Liver (tissue), 9 donors: Measurements from ENCODE around the gene NUDT12. TPM values are rescaled to one million over a fixed set of nuclear protein-coding genes. Genes with fewer than 3 reads are reported as not detected.

Experiments used
- DNase-seq: peaks from one replicate; pipeline ENCODE4 v3.0.0-alpha.2; 2017; ENCODE audit warnings: low spot score
- H3K27ac ChIP-seq, 2 donors: one replicate each; pipeline ENCODE4 v1.7.0; 2013; ENCODE audit warnings: inconsistent platforms in 2 of 2, low read length in 2 of 2, control low read depth in 1 of 2, low read depth in 1 of 2, mild to moderate bottlenecking in 1 of 2
- H3K27me3 ChIP-seq, 4 donors: one replicate each; pipeline versions ENCODE4 v1.6.1 to v1.7.0; 2013; ENCODE audit warnings: low read length in 3 of 4, inconsistent platforms in 1 of 4, mild to moderate bottlenecking in 1 of 4, moderate library complexity in 1 of 4; ENCODE audit not compliant: control insufficient read depth in 4 of 4, insufficient read depth in 4 of 4
- H3K36me3 ChIP-seq, 4 donors: one replicate each; pipeline versions ENCODE4 v1.6.1 to v1.7.0; 2013; ENCODE audit warnings: low read length in 3 of 4, mild to moderate bottlenecking in 3 of 4, low read depth in 1 of 4, moderate library complexity in 1 of 4; ENCODE audit not compliant: control insufficient read depth in 4 of 4, insufficient read depth in 3 of 4
- H3K4me1 ChIP-seq, 4 donors: one replicate each; pipeline versions ENCODE4 v1.6.1 to v1.7.0; 2013; ENCODE audit warnings: low read length in 3 of 4, mild to moderate bottlenecking in 3 of 4, moderate library complexity in 1 of 4; ENCODE audit not compliant: control insufficient read depth in 4 of 4, insufficient read depth in 4 of 4
- H3K4me3 ChIP-seq, 3 donors: one replicate each; pipeline versions ENCODE4 v1.6.1 to v1.7.0; 2013; ENCODE audit warnings: low read length in 3 of 3, control low read depth in 1 of 3, low read depth in 1 of 3, mild to moderate bottlenecking in 1 of 3
- H3K9ac ChIP-seq, 2 donors: one replicate each; pipeline ENCODE4 v1.7.0; 2013; ENCODE audit warnings: low read length in 2 of 2, mild to moderate bottlenecking in 2 of 2, moderate library complexity in 2 of 2, control low read depth in 1 of 2, low read depth in 1 of 2
- H3K9me3 ChIP-seq, 4 donors: one replicate each; pipeline versions ENCODE4 v1.6.1 to v1.7.0; 2013; ENCODE audit warnings: low read length in 3 of 4; ENCODE audit not compliant: control insufficient read depth in 4 of 4
- ATF3 ChIP-seq: IDR thresholded peaks from 2 replicates; pipeline ENCODE4 v1.6.1; 2016; ENCODE audit warnings: antibody characterized with exemption
- CTCF ChIP-seq: fragments of 150-350 bp; IDR thresholded peaks from 2 replicates; pipeline ENCODE4 v1.5.1; 2017; ENCODE audit warnings: improper control_type of control experiment, low read depth, low read length; ENCODE audit not compliant: missing input control
- EGR1 ChIP-seq, 2 donors: IDR thresholded peaks; 2 replicates each; pipeline ENCODE4 v1.6.1; 2016 to 2018; ENCODE audit warnings: antibody characterized with exemption in 2 of 2, low read depth in 2 of 2
- FOXA1 ChIP-seq: IDR thresholded peaks from 2 replicates; pipeline ENCODE4 v1.6.1; 2016; ENCODE audit warnings: antibody characterized with exemption
- HNF4A ChIP-seq, 2 donors: conservative IDR thresholded peaks; 2 replicates each; pipeline ENCODE4 v1.6.1; 2016; ENCODE audit warnings: antibody characterized with exemption in 2 of 2, mild to moderate bottlenecking in 2 of 2
- HNF4G ChIP-seq: IDR thresholded peaks from 2 replicates; pipeline ENCODE4 v1.6.1; 2016; ENCODE audit warnings: antibody characterized with exemption
- JUND ChIP-seq, 2 donors: IDR thresholded peaks; 2 replicates each; pipeline ENCODE4 v1.6.1; 2016; ENCODE audit warnings: antibody characterized with exemption in 2 of 2
- MAX ChIP-seq: IDR thresholded peaks from 2 replicates; pipeline ENCODE4 v1.6.1; 2016; ENCODE audit warnings: antibody characterized with exemption
- REST ChIP-seq: IDR thresholded peaks from 2 replicates; pipeline ENCODE4 v1.6.1; 2016; ENCODE audit warnings: antibody characterized with exemption, mild to moderate bottlenecking
- RXRA ChIP-seq, 2 donors: IDR thresholded peaks; 2 replicates each; pipeline ENCODE4 v1.6.1; 2017 to 2018; ENCODE audit warnings: antibody characterized with exemption in 2 of 2, mild to moderate bottlenecking in 1 of 2
- SP1 ChIP-seq: IDR thresholded peaks from 2 replicates; pipeline ENCODE4 v1.6.1; 2018; ENCODE audit warnings: antibody characterized with exemption, mild to moderate bottlenecking
- ZBTB33 ChIP-seq: IDR thresholded peaks from 2 replicates; pipeline ENCODE4 v1.6.1; 2016; ENCODE audit warnings: antibody characterized with exemption
- WGBS: extraction: QIAGEN DNeasy Blood & Tissue Kit; methylation state at CpG from one replicate; pipeline ENCODE4 v1.1.7; 2013; 5-methylcytosine and 5-hydroxymethylcytosine counted together
- polyA plus RNA-seq, 2 donors: library from polyadenylated mRNA; stranded (reverse) in 1 of 2; unstranded in 1 of 2; fragments of 200-250 nt in 1 of 2; fragments of >200 nt in 1 of 2; fragmentation: Nextera tagmentation in 1 of 2; extraction: Ambion mirVana in 1 of 2; gene quantifications; one replicate each; pipeline versions ENCODE4 v1.2.1 to v1.2.3, GENCODE V29; 2013 to 2015
- total RNA-seq, 2 donors: library from RNA; depleted of rRNA; stranded (reverse); fragments of >200 nt; gene quantifications; one replicate each; pipeline ENCODE4 v1.2.3, GENCODE V29; 2014
- donor health status: healthy.
- donor health status: healthy.
- donor health status: healthy.
- donor health status: healthy.
- donor health status: healthy.

The NUDT12 gene
- total and polyA plus RNA-seq, 4 donors = 8.6 to 19.0 (median 13.3) TPM

GRCh38 chr5:103539376-103540330, 22.9 kb downstream of the NUDT12 start:
- Histone ChIP-seq H3K27me3 (peaks cover 0 to 3% (median 0%) of the 10 kb centered on the region in 4 donors), H3K36me3 (peaks cover 0 to 2% (median 0%) of the 10 kb centered on the region in 4 donors), H3K9ac (no peak overlapping the region), H3K9me3 (no peaks in the 10 kb centered on the region), H3K4me1 (no peaks in the 10 kb centered on the region), H3K27ac (no peak overlapping the region), H3K4me3 (no peak overlapping the region)
- WGBS = 57% methylated on average over 3 of the region's 3 CpGs
- no peak for TF ChIP-seq RXRA (IDR thresholded peaks at IDR 0.05)
- TF ChIP-seq FOXA1 = no peak
- TF ChIP-seq REST = no peak
- no peak for TF ChIP-seq JUND (IDR thresholded peaks at IDR 0.05)
- no peak for TF ChIP-seq HNF4A (conservative IDR thresholded peaks at IDR 0.05)
- no peak for TF ChIP-seq ZBTB33
- no peak for TF ChIP-seq ATF3
- TF ChIP-seq HNF4G = no peak
- TF ChIP-seq CTCF = no peak
- no peak for TF ChIP-seq SP1
- DNase-seq = no peak

- no peak overlapping the region for H3K9ac ChIP-seq
- H3K36me3 ChIP-seq = no peaks in the 10 kb centered on the region
- no peak overlapping the region for H3K27ac ChIP-seq
- no peak overlapping the region for H3K4me3 ChIP-seq
- WGBS = 77% methylated on average over 2 of the region's 2 CpGs
- no peaks in the 10 kb centered on the region for H3K4me1 ChIP-seq
- TF ChIP-seq ATF3 = no peak
- no peak for TF ChIP-seq EGR1 (IDR thresholded peaks at IDR 0.05; ENCODE audit: low read depth in 2 of 2)
- no peak for TF ChIP-seq REST
- TF ChIP-seq MAX = no peak
- no peak for TF ChIP-seq FOXA1
- H3K27me3 ChIP-seq = peaks cover 0 to 3% (median 0%) of the 10 kb centered on the region in 4 donors
- no peaks in the 10 kb centered on the region for H3K9me3 ChIP-seq
- no peak for DNase-seq
Measured at GRCh38 chr5:103532086-103532734, 30.4 kb downstream of the NUDT12 start.
